ENCODE data around the gene SPAG16.

DNA sequence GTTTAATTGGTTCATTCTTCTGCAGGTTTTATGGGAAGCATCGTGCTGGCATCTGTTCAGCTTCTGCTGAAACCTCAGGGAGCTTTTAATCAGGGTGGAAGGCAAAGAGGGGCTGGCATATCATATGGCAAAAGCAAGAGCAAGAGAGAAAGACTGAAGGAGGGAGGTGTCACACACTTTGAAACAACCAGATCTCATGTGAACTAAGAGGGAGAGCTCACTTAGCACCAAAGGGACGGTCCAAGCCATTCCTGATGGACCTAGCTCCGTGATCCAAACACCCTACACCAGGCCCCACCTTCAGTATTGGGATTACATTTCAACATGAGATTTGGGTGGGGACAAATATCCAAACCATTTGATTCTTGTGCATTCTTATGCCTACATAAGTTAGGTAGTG, 563.1 kb downstream of the SPAG16 start:
- TF ChIP-seq, protein P1, sequence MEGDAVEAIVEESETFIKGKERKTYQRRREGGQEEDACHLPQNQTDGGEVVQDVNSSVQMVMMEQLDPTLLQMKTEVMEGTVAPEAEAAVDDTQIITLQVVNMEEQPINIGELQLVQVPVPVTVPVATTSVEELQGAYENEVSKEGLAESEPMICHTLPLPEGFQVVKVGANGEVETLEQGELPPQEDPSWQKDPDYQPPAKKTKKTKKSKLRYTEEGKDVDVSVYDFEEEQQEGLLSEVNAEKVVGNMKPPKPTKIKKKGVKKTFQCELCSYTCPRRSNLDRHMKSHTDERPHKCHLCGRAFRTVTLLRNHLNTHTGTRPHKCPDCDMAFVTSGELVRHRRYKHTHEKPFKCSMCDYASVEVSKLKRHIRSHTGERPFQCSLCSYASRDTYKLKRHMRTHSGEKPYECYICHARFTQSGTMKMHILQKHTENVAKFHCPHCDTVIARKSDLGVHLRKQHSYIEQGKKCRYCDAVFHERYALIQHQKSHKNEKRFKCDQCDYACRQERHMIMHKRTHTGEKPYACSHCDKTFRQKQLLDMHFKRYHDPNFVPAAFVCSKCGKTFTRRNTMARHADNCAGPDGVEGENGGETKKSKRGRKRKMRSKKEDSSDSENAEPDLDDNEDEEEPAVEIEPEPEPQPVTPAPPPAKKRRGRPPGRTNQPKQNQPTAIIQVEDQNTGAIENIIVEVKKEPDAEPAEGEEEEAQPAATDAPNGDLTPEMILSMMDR (IDR thresholded peaks at IDR 0.05) = no peak
- TF ChIP-seq POLR2A (IDR thresholded peaks at IDR 0.05) = no peak

Measured in prostate gland (tissue), 2 donors.